H9 (cell line): ENCODE measurements around the gene OLIG2. TPM values are rescaled to one million over a fixed set of nuclear protein-coding genes. Genes with fewer than 3 reads are reported as not detected.

ENCODE experiments used
- DNase-seq: peaks from one replicate; pipeline ENCODE4 v3.0.0-alpha.2; 2017
- H2AFZ ChIP-seq: one replicate; pipeline ENCODE4 v1.6.1; 2013; ENCODE audit warnings: mild to moderate bottlenecking, low read length, control low read depth, moderate library complexity
- H2AK5ac ChIP-seq: 2 replicates; pipeline ENCODE4 v1.6.1; 2013; ENCODE audit warnings: low read length, control low read depth, mixed read lengths; ENCODE audit not compliant: insufficient read length
- H2BK120ac ChIP-seq: one replicate; pipeline ENCODE4 v1.6.1; 2013; ENCODE audit warnings: low read depth, mild to moderate bottlenecking, low read length, control low read depth, inconsistent platforms; ENCODE audit not compliant: poor library complexity, severe bottlenecking
- H2BK12ac ChIP-seq: 2 replicates; pipeline ENCODE4 v1.6.1; 2013; ENCODE audit warnings: low read length, control low read depth, mixed read lengths, low read depth; ENCODE audit not compliant: insufficient read length
- H2BK15ac ChIP-seq: 2 replicates; pipeline ENCODE4 v1.6.1; 2013; ENCODE audit warnings: low read depth, low read length, control low read depth
- H2BK20ac ChIP-seq: one replicate; pipeline ENCODE4 v1.6.1; 2013; ENCODE audit warnings: low read depth, mild to moderate bottlenecking, low read length, control low read depth, inconsistent platforms; ENCODE audit not compliant: poor library complexity, severe bottlenecking
- H2BK5ac ChIP-seq: 2 replicates; pipeline ENCODE4 v1.6.1; 2013; ENCODE audit warnings: low read length, control low read depth, mixed read lengths; ENCODE audit not compliant: insufficient read length
- H3K14ac ChIP-seq: 2 replicates; pipeline ENCODE4 v1.6.1; 2013; ENCODE audit warnings: low read length, control low read depth; ENCODE audit not compliant: insufficient read depth
- H3K18ac ChIP-seq: 2 replicates; pipeline ENCODE4 v1.6.1; 2013; ENCODE audit warnings: low read depth, mild to moderate bottlenecking, mixed read lengths, low read length, control low read depth; ENCODE audit not compliant: insufficient read length
- H3K23ac ChIP-seq: 2 replicates; pipeline ENCODE4 v1.6.1; 2013; ENCODE audit warnings: low read length, control low read depth, mixed read lengths, low read depth; ENCODE audit not compliant: insufficient read length
- H3K23me2 ChIP-seq: 2 replicates; pipeline ENCODE4 v1.6.1; 2013; ENCODE audit warnings: low read depth, mild to moderate bottlenecking, mixed read lengths, low read length, control low read depth; ENCODE audit not compliant: insufficient read length, poor library complexity, severe bottlenecking
- H3K27ac ChIP-seq: 2 replicates; pipeline ENCODE4 v1.5.1; 2013; ENCODE audit warnings: low read length, control low read depth, mixed read lengths, low read depth; ENCODE audit not compliant: insufficient read length
- H3K27me3 ChIP-seq: 2 replicates; pipeline ENCODE4 v1.6.1; 2013; ENCODE audit warnings: low read length, control low read depth, inconsistent platforms; ENCODE audit not compliant: insufficient read depth
- H3K4ac ChIP-seq: 2 replicates; pipeline ENCODE4 v1.6.1; 2013; ENCODE audit warnings: low read depth, mild to moderate bottlenecking, control low read depth, inconsistent platforms, low read length, moderate library complexity
- H3K4me1 ChIP-seq: 2 replicates; pipeline ENCODE4 v1.6.1; 2013; ENCODE audit warnings: low read length, control low read depth, inconsistent platforms; ENCODE audit not compliant: insufficient read depth
- H3K4me2 ChIP-seq: 2 replicates; pipeline ENCODE4 v1.6.1; 2013; ENCODE audit warnings: low read length, control low read depth, mixed read lengths; ENCODE audit not compliant: insufficient read length, insufficient read depth
- H3K56ac ChIP-seq: 2 replicates; pipeline ENCODE4 v1.6.1; 2013; ENCODE audit warnings: low read depth, mild to moderate bottlenecking, mixed read lengths, low read length, control low read depth; ENCODE audit not compliant: insufficient read length
- H3K79me1 ChIP-seq: 2 replicates; pipeline ENCODE4 v1.6.1; 2013; ENCODE audit warnings: low read depth, mild to moderate bottlenecking, moderate library complexity, low read length, control low read depth, inconsistent platforms; ENCODE audit not compliant: insufficient read depth, poor library complexity, severe bottlenecking
- H3K79me2 ChIP-seq: 2 replicates; pipeline ENCODE4 v1.6.1; 2013; ENCODE audit warnings: low read length, control low read depth, inconsistent platforms; ENCODE audit not compliant: insufficient read depth
- H3K9ac ChIP-seq: 2 replicates; pipeline ENCODE4 v1.6.1; 2013; ENCODE audit warnings: low read length, control low read depth, mixed read lengths; ENCODE audit not compliant: insufficient read length; ENCODE audit errors: extremely low read depth
- H3K9me3 ChIP-seq: one replicate; pipeline ENCODE4 v1.6.1; 2013; ENCODE audit warnings: low read depth, low read length, inconsistent platforms; ENCODE audit not compliant: control insufficient read depth
- H3T11ph ChIP-seq: one replicate; pipeline ENCODE4 v1.6.1; 2013; ENCODE audit warnings: mild to moderate bottlenecking, low read length, control low read depth, inconsistent platforms
- H4K20me1 ChIP-seq: one replicate; pipeline ENCODE4 v1.6.1; 2013; ENCODE audit not compliant: control insufficient read depth, insufficient read length, insufficient read depth
- H4K5ac ChIP-seq: 2 replicates; pipeline ENCODE4 v1.6.1; 2013; ENCODE audit warnings: low read depth, mild to moderate bottlenecking, mixed read lengths, low read length, control low read depth; ENCODE audit not compliant: insufficient read length
- H4K8ac ChIP-seq: replicated peaks from 2 replicates; pipeline ENCODE4 v1.6.1; 2013; ENCODE audit warnings: low read length, control low read depth, mixed read lengths, low read depth; ENCODE audit not compliant: insufficient read length
- H4K91ac ChIP-seq: 2 replicates; pipeline ENCODE4 v1.6.1; 2013; ENCODE audit warnings: low read depth, mild to moderate bottlenecking, moderate library complexity, mixed read lengths, low read length, control low read depth; ENCODE audit not compliant: insufficient read length
- H3K27ac Mint-ChIP-seq, 3 experiments: 2 replicates in 2 of 3; 3 replicates in 1 of 3; pipeline ENCODE4 v1.8.0; 2020 to 2021; ENCODE audit warnings: mixed read lengths in 3 of 3, mild to moderate bottlenecking in 1 of 3, moderate library complexity in 1 of 3
- H3K27me3 Mint-ChIP-seq: 2 replicates; pipeline ENCODE4 v1.8.0; 2021; ENCODE audit warnings: low read depth, mild to moderate bottlenecking, moderate library complexity, mixed read lengths
- H3K36me3 Mint-ChIP-seq, 3 experiments: 2 replicates in 2 of 3; 3 replicates in 1 of 3; pipeline ENCODE4 v1.8.0; 2020 to 2021; ENCODE audit warnings: low read depth in 3 of 3, mixed read lengths in 3 of 3; ENCODE audit not compliant: insufficient read depth in 1 of 3
- H3K4me1 Mint-ChIP-seq, 2 experiments: 2 replicates each; pipeline ENCODE4 v1.8.0; 2020; ENCODE audit warnings: mixed read lengths in 2 of 2
- H3K4me3 Mint-ChIP-seq, 2 experiments: 2 replicates in 1 of 2; 3 replicates in 1 of 2; pipeline ENCODE4 v1.8.0; 2020 to 2021; ENCODE audit warnings: mild to moderate bottlenecking in 2 of 2, mixed read lengths in 2 of 2, moderate library complexity in 1 of 2
- H3K9me3 Mint-ChIP-seq, 2 experiments: 2 replicates in 1 of 2; 3 replicates in 1 of 2; pipeline ENCODE4 v1.8.0; 2020; ENCODE audit warnings: mild to moderate bottlenecking in 2 of 2, mixed read lengths in 2 of 2, moderate library complexity in 1 of 2
- WGBS: extraction: QIAGEN DNeasy Blood & Tissue Kit; methylation state at CpG from one replicate; pipeline ENCODE4 v1.1.7; 2013; ENCODE audit warnings: missing lambda C conversion rate, low lambda C conversion rate, mixed read lengths; ENCODE audit not compliant: insufficient read length; ENCODE audit errors: extremely low coverage; 5-methylcytosine and 5-hydroxymethylcytosine counted together
- total RNA-seq: library from RNA; stranded (reverse); gene quantifications from 2 replicates; pipeline ENCODE4 v1.2.1, GENCODE V29; 2021
- TF ChIP-seq, protein P1 (sequence below): fragments of 200-600 bp; sonication (generic); conservative IDR thresholded peaks from 3 replicates; pipeline ENCODE4 v1.8.0; 2021; ENCODE audit warnings: antibody characterized with exemption, mild to moderate bottlenecking

Gene OLIG2
- total RNA-seq, 1 experiment from 2014 or later = 1.4 TPM

DNA sequence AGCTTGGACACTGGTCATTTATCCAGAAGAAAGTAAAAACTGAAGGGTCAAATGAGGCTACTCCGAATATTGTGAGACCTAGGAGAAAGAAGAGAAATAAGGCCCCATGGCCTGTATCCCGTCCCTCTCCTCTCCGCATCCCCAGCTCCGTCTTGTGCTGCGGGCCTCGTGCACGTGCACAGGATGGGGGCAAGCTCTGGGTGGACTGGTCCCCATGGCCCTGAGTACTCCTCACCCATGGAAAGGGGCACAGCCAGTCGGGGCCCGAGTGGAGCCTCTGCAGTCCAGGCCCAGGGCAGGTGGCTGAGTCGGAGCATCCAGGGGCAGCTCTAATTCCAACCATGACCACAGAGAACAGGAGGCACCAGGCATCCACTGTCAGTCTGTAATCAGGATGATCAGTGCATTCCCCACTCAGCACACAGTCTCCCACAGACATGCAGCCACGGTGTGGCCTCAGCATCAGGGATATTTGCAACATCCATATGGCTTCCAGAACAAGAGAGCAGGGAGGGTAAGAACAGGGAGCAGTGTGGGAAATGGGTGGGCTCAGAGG lies 31.7 kb downstream of the OLIG2 start:
- no peak overlapping the region for H3K14ac ChIP-seq
- WGBS = no CpG with 5 or more reads among the region's 11 CpGs
- no peak overlapping the region for H3K18ac ChIP-seq
- H3K23me2 ChIP-seq = no peaks in the 10 kb centered on the region
- H4K5ac ChIP-seq = no peak overlapping the region
- no peak overlapping the region for H3K4ac ChIP-seq
- no peak overlapping the region for H2BK15ac ChIP-seq
- Mint-ChIP-seq H3K4me3 (no peak overlapping the region), H3K27ac (no peak overlapping the region), H3K27me3 (peaks cover 55% of the 10 kb centered on the region), H3K9me3 (no peaks in the 10 kb centered on the region), H3K36me3 (no peaks in the 10 kb centered on the region; a peak in 1 of 7 replicates), H3K4me1 (no peaks in the 10 kb centered on the region; a peak in 1 of 4 replicates)
- H3K4me2 ChIP-seq = no peak overlapping the region
- H3K27me3 ChIP-seq = no peaks in the 10 kb centered on the region; the same call in none of the 2 replicates
- no peaks in the 10 kb centered on the region for H3K79me2 ChIP-seq
- no peak overlapping the region for H2BK120ac ChIP-seq
- no peak overlapping the region for H2AFZ ChIP-seq
- no peak overlapping the region for H3K56ac ChIP-seq
- no peak for DNase-seq
- no peak overlapping the region for H2BK5ac ChIP-seq
- H4K91ac ChIP-seq = no peak overlapping the region
- no peak overlapping the region for H3K27ac ChIP-seq
- H4K20me1 ChIP-seq = no peaks in the 10 kb centered on the region
- H3K79me1 ChIP-seq = no peaks in the 10 kb centered on the region
- no peak overlapping the region for H4K8ac ChIP-seq
- no peak overlapping the region for H2AK5ac ChIP-seq
- TF ChIP-seq, protein P1, sequence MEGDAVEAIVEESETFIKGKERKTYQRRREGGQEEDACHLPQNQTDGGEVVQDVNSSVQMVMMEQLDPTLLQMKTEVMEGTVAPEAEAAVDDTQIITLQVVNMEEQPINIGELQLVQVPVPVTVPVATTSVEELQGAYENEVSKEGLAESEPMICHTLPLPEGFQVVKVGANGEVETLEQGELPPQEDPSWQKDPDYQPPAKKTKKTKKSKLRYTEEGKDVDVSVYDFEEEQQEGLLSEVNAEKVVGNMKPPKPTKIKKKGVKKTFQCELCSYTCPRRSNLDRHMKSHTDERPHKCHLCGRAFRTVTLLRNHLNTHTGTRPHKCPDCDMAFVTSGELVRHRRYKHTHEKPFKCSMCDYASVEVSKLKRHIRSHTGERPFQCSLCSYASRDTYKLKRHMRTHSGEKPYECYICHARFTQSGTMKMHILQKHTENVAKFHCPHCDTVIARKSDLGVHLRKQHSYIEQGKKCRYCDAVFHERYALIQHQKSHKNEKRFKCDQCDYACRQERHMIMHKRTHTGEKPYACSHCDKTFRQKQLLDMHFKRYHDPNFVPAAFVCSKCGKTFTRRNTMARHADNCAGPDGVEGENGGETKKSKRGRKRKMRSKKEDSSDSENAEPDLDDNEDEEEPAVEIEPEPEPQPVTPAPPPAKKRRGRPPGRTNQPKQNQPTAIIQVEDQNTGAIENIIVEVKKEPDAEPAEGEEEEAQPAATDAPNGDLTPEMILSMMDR = no peak
- no peak overlapping the region for H2BK20ac ChIP-seq
- no peak overlapping the region for H3K23ac ChIP-seq
- H3K9me3 ChIP-seq = no peaks in the 10 kb centered on the region
- H3T11ph ChIP-seq = no peak overlapping the region
- H3K4me1 ChIP-seq = no peaks in the 10 kb centered on the region
- no peak overlapping the region for H3K9ac ChIP-seq
- H2BK12ac ChIP-seq = no peak overlapping the region
